NCI-H2171 treated with DMSO at 0.1 percent for 48 hours (cell line): ENCODE results near the gene HTRA3.

Experiments
- DNase-seq: peaks from one replicate; lab custom pipeline; 2025; lab: John Stamatoyannopoulos, UW

Gene HTRA3

DNA sequence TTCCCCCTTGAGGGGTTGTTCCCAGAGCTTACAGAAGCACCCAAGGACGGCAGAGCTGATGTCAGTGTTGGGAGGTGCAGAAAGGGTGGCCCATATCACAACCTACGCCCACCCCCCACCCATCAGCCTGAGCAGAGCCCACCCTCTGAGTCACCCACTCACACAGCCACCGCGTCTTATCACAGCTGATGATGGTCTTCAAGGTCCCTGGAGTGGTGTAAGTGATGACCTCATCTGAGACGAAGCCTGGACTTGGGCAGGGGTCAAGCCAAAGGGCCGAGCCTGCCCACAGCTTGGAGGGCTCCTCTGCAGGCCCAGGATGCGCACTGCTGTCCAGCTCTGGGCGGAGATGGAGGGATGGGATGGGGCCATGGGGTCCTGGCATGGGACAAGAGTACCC lies 3.0 kb upstream of the HTRA3 start:
- no peak for DNase-seq

DNA sequence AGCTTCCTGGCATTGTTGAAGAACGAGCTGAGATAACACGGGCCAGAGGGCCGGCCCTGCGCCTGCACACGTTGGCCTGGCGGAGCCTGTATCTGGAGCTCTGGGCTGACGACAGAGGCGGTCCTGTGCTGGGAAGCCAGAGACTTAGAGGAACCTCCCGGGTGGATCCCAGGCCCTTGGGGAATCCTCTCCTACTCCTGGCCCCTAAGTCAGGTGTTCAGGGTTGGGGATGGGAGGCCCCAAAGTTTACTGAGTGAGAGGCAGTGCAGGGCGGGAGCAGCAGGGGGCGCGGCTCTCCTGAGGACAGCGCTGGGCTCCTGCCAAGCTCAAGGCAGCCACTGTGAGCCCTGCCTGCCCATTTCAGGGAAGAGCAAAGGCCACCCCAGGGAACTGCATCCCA lies 2.5 kb upstream of the HTRA3 start:
- DNase-seq, result no peak

- DNase-seq, result no peak
Measured at GRCh38 chr4:8268211-8268610, 1.3 kb upstream of the HTRA3 start.

GRCh38 chr4:8268901-8269534 lies 536 bp upstream of the HTRA3 start:
- no peak for DNase-seq

GRCh38 chr4:8270418-8270771 lies 841 bp downstream of the HTRA3 start:
- no peak for DNase-seq

DNA sequence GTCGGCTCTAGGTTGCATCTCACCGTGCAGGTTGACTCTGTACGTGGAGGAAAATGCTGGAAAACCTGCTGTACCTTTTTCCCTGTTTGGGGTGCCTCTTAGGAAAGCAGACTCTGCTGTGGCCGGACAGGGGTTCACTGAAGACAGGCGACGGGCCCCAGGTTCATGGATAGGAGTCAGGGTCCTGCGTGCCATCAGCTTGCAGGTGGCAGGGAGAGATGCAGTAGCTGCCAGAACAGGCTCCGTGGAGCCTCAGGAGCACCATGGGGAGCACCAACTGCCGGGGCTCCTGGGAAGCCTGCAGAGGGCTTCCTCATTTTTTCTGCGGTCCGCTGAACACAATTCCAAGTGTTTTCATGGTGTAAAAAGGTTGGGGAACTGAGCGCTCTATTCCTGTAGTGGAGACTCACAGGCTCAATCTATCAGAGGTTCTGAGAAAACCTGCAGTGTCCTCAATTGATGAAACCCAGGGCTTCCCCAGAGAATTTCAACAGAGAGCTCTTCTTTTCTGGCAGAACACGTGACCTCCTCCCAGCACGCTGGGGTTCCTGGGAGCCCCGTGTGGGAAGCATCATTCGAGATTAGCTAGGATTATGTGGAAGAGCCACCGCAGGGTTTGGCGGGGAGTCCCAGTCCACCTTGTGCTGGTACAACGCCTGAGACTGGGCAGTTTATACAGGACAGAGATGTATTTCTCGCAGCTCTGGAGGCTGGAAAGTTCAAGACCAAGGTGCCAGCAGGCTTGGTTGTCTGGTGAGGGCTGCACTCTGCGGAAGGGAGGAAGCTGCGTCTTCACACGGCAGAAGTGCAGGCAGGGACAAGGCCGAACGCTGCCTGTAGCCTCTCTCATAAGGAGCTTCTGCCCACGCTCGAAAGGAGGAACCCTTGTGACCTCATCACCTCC lies 1.6 kb downstream of the HTRA3 start:
- no peak for DNase-seq

DNA sequence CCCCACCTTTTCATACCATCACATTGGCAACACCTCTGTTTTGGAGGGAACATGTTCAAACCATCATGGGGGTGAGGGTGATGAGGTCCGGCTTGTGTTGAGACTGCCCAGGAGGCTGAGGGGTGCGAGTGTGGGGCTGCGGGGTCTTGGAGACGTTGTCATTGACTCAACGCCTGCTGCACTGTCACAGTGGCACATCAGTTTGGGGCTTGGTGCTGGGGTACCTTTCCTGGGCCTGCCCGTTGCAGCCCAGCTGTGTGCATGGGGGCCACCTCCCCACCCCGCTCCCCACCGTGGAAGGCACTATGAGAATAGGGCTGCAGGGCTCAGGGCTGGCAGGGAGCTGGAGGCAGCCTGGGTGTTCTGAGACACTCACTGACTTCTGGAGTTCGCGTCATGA lies 2.3 kb downstream of the HTRA3 start:
- no peak for DNase-seq

DNA sequence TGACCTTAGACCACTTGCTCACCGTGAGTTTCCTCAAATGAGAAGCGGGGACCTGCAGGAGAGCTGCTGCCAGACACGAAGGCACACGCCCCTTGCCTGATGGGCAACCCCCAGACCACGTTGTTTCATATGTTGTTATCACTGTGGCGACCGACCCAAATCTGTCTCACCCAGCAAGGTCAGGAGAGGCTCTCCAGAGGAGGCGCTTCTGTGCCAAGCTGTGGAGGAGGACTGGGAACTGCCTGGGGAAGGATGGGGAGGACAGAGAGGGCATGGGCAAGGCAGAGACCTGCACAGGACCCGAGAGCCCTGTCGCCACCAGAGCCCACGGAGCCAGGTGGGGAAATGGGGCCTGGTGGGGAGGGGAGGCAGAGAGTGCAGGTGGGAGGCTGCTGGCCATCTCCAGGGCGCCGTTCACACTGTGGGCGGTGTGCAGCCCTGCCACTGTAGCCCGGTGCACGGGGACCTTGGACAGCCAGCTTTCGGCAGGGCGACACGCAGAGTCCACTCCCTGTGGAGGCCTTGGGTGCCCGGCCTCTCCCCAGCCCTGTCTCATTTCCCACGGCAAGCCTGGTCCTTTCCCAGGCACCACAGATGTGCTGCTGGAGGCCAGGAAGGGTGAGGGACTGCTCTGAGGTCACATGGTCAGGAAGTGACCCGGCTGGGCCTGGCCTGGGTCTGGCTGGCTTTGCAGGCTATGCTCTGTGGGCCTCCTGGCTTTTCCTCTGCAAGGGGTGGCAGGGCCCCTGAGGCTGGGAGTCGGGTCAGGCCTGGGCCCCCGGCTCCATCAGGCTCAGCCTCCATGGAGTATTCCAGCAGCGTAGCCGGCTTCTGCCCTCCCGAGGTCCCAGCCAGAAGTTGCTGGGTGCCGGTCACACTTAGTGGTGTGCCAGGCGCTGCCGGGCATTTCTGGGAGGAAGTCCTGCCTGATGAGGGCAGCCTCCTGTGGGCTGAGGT lies 3.2 kb downstream of the HTRA3 start:
- no peak for DNase-seq

GRCh38 chr4:8273450-8273849 lies 3.9 kb downstream of the HTRA3 start:
- no peak for DNase-seq

GRCh38 chr4:8274066-8274652 lies 4.6 kb downstream of the HTRA3 start:
- DNase-seq, result no peak

- peak; percentile 77 for DNase-seq
Measured at GRCh38 chr4:8274765-8275547, 5.4 kb downstream of the HTRA3 start.

- DNase-seq, result peak; percentile 11
Measured at GRCh38 chr4:8275548-8275910, 6.0 kb downstream of the HTRA3 start.

GRCh38 chr4:8276358-8277240 lies 7.0 kb downstream of the HTRA3 start:
- DNase-seq, result peak; percentile 69

GRCh38 chr4:8277356-8278008 lies 7.9 kb downstream of the HTRA3 start:
- peak; percentile 4 for DNase-seq

DNA sequence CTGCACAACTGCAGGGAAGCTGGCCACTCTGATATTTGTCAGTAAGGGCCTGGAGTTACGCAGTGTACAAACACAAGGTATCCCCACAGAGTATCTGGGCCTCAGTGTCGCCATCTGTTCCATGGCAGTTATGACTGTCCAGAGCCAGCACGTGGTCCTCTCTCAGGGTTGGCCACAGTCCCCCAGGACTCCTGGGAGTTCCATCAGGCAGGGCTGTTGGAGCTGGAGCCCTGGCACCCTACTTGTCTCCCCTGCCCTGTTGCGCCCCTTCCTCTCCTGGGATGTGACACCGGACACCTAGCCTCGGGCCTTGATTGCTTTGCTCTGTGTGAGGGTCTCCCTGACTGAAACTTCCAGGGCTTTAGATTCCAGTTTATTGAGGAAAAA lies 8.4 kb downstream of the HTRA3 start:
- DNase-seq, result no peak

GRCh38 chr4:8278421-8279287 lies 9.1 kb downstream of the HTRA3 start:
- DNase-seq, result peak; percentile 77

- DNase-seq, result no peak
Measured at GRCh38 chr4:8279321-8280157, 10.0 kb downstream of the HTRA3 start.
